HepG2 (cell line): ENCODE data around the gene ENG. TPM values are rescaled to one million over a fixed set of nuclear protein-coding genes. Genes with fewer than 3 reads are reported as not detected.

Experiments
- ATAC-seq: fragments of 200-7000 bp; cut with Tn5 transposase; 3 replicates; pipeline ENCODE4 v1.9.1; 2020; ENCODE audit warnings: mild to moderate bottlenecking, moderate library complexity
- BruUV-seq: library from RNA; stranded (reverse); fragments of 400-500 nt; replicated peaks from 2 replicates; lab custom pipeline; 2021; lab: Mats Ljungman, UMichigan
- CTCF ChIA-PET: fragments of 300-600 bp; formaldehyde crosslinking; extraction: SDS; loops from one replicate; lab custom pipeline; 2021; ENCODE audit warnings: low total read pairs, inconsistent platforms, low intra/inter-chr PET ratio; lab: Yijun Ruan, JAX
- POLR2A ChIA-PET: fragments of 350-600 bp; sonication (Branson Sonifier 250); formaldehyde crosslinking; loops from one replicate; lab custom pipeline; 2020; ENCODE audit warnings: antibody characterized with exemption, inconsistent platforms; lab: Yijun Ruan, JAX
- DNase-seq: peaks from one replicate; pipeline ENCODE4 v3.0.0-alpha.2; 2015; ENCODE audit warnings: low spot score
- FAIRE-seq: peaks from 3 replicates; lab custom pipeline; 2011; peaks lifted over from hg19 to GRCh38; lab: Jason Lieb, UNC
- H2AFZ ChIP-seq: one replicate; pipeline ENCODE4 v1.6.1; 2011; ENCODE audit warnings: low read length, inconsistent platforms
- H3K27ac ChIP-seq: fragments of 300-600 bp; 3 replicates; pipeline ENCODE4 v1.8.0; 2011; ENCODE audit warnings: mixed run types, mild to moderate bottlenecking, mixed read lengths, low read length, inconsistent platforms; ENCODE audit not compliant: insufficient read depth; ENCODE audit errors: extremely low read length
- H3K27me3 ChIP-seq, 2 experiments: fragments of 200-600 bp in 1 of 2; 2 replicates in 1 of 2; 3 replicates in 1 of 2; pipeline versions ENCODE4 v1.6.0 to v1.8.0; 2011; ENCODE audit warnings: low read length in 2 of 2, mild to moderate bottlenecking in 2 of 2, moderate library complexity in 2 of 2, inconsistent platforms in 1 of 2; ENCODE audit not compliant: insufficient read depth in 2 of 2, control insufficient read depth in 1 of 2
- H3K36me3 ChIP-seq, 2 experiments: fragments of 200-600 bp in 1 of 2; replicated peaks in 1 of 2; 2 replicates in 1 of 2; 3 replicates in 1 of 2; pipeline versions ENCODE4 v1.5.1 to v1.8.0; 2011; ENCODE audit warnings: low read length in 2 of 2, inconsistent platforms in 1 of 2; ENCODE audit not compliant: insufficient read depth in 2 of 2, control insufficient read depth in 1 of 2
- H3K4me1 ChIP-seq: 2 replicates; pipeline ENCODE4 v1.5.1; 2012; ENCODE audit warnings: low read length, inconsistent platforms; ENCODE audit not compliant: insufficient read depth
- H3K4me2 ChIP-seq: 2 replicates; pipeline ENCODE4 v1.6.0; 2011; ENCODE audit warnings: low read depth, low read length, inconsistent platforms
- H3K4me3 ChIP-seq, 3 experiments: fragments of 200-600 bp in 1 of 3; sonication (generic), shearing (Covaris generic) in 1 of 3; replicated peaks in 1 of 3; 2 replicates each; pipeline ENCODE4 v1.5.1; 2011 to 2016; ENCODE audit warnings: low read length in 3 of 3, inconsistent platforms in 2 of 3, low read depth in 2 of 3, mild to moderate bottlenecking in 2 of 3, control low read depth in 1 of 3, mixed read lengths in 1 of 3; ENCODE audit not compliant: insufficient read depth in 1 of 3
- H3K79me2 ChIP-seq: one replicate; pipeline ENCODE4 v1.6.1; 2011; ENCODE audit warnings: low read length, inconsistent platforms; ENCODE audit not compliant: insufficient read depth
- H3K9ac ChIP-seq: 2 replicates; pipeline ENCODE4 v1.6.0; 2011; ENCODE audit warnings: mild to moderate bottlenecking, low read depth, low read length, inconsistent platforms; ENCODE audit not compliant: insufficient read depth
- H3K9me3 ChIP-seq: 2 replicates; pipeline ENCODE4 v1.5.1; 2012; ENCODE audit warnings: mild to moderate bottlenecking, low read length
- H4K20me1 ChIP-seq: 2 replicates; pipeline ENCODE4 v1.6.0; 2011; ENCODE audit warnings: inconsistent platforms, mild to moderate bottlenecking, low read length, moderate library complexity; ENCODE audit not compliant: insufficient read depth
- WGBS: methylation state at CpG from one replicate; pipeline ENCODE4 v1.1.6; 2017; ENCODE audit warnings: low lambda C conversion rate; 5-methylcytosine and 5-hydroxymethylcytosine counted together
- in situ Hi-C: cut with HindIII; loops from 2 replicates; pipeline ENCODE4 v1.10.0; 2017; ENCODE audit warnings: low pct_unique_long_range_greater_than_20kb; ENCODE audit not compliant: extremely low pct_ligation_motif_present
- intact Hi-C: fragments of 100-400 bp; cut with micrococcal nuclease; formaldehyde crosslinking; loops from one replicate; pipeline ENCODE4 v1.10.0; 2022; ENCODE audit not compliant: unreplicated experiment
- polyA plus RNA-seq, 8 experiments: library from polyadenylated mRNA; depleted of rRNA in 3 of 8; stranded (reverse) in 7 of 8; unstranded in 1 of 8; fragments of >200 nt; fragmentation: Illumina TruSeq in 4 of 8; extraction: Trizol in 4 of 8; gene quantifications; 2 replicates each; pipeline versions ENCODE4 v1.2.1 to v1.2.3, GENCODE V29; 2011 to 2016; ENCODE audit warnings: low read depth in 4 of 8, missing spikeins in 1 of 8, mixed read lengths in 1 of 8; ENCODE audit not compliant: insufficient read depth in 1 of 8
- total RNA-seq, 5 experiments: library from RNA; depleted of rRNA; stranded (reverse); fragments of >200 nt; fragmentation: Illumina TruSeq; extraction: Trizol; gene quantifications; 2 replicates each; pipeline ENCODE4 v1.2.3, GENCODE V29; 2016; ENCODE audit warnings: low read depth in 1 of 5
- TF ChIP-seq, protein P1 (sequence below): IDR thresholded peaks from 2 replicates; pipeline ENCODE4 v1.6.1; 2016; ENCODE audit warnings: low read depth, borderline replicate concordance
- TF ChIP-seq, protein P2 (sequence below): sonication (generic); formaldehyde crosslinking; IDR thresholded peaks from 2 replicates; pipeline ENCODE4 v1.9.0; 2022; ENCODE audit warnings: missing genetic modification reagents, mild to moderate bottlenecking, borderline replicate concordance

ENG gene
- total and polyA plus RNA-seq, 2 of the 13 experiments (the other 11 are each of a cell fraction or from before 2014, with no cell fraction given) = 0.02 to 1.1 TPM

DNA sequence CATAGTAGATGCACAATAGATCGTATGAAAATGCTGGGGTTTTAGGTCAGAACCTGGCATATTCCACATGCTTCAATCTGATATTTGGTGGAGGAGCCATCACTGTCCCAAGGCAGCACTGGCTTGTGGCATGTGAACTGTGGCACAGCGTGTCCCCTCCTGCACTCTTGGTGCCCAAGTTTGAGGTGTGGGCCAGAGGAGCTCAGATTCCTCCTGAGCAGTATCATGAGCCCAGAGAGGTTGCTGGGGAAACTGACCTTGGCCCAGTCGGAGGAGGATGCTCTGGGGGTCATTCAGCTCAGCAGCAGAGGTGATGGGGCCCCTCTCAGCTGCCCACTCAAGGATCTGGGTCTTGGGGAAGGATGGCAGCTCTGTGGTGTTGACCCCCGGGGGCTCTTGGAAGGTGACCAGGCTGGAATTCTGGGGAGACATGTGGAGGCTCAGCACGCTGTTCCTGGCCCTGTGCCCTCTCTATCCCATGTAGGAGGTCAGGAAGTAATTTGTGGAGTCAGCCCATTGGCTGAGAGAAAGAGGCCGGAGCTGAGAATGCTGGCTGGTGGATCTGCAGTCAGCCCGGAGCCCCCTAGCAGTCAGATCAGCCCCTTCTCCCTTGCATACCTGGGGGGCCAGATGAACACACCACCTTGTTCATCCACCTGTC, 28.1 kb downstream of the ENG start:
- in situ Hi-C loops (no loop called here), intact Hi-C loops (no loop called here)
- ChIA-PET CTCF (interaction anchor here (0.8 to 1.1 kb wide), 2 partner anchors 23 to 43 kb away, joined by 3 to 6 read pairs; partner anchors contain the start of gene FPGS), POLR2A (interaction anchor here (0.6 kb wide), 1 partner anchor 1670 kb away, joined by 3 read pairs; no protein-coding TSS in a partner anchor)
- peaks cover 42% of the 10 kb centered on the region for H3K4me1 ChIP-seq
- no TSS peak for BruUV-seq
- no peaks in the 10 kb centered on the region for H3K27me3 ChIP-seq
- H3K9ac ChIP-seq = no peak overlapping the region
- no peak overlapping the region for H3K27ac ChIP-seq
- H3K4me3 ChIP-seq = peak overlapping the region in 1 of 3 experiments; percentile 56; a peak in 1 of 6 replicates
- H4K20me1 ChIP-seq = no peaks in the 10 kb centered on the region
- no peaks in the 10 kb centered on the region for H3K36me3 ChIP-seq
- WGBS = 51% methylated on average over 4 of the region's 7 CpGs
- no peak overlapping the region for H2AFZ ChIP-seq
- ATAC-seq = no peak
- no peak for FAIRE-seq
- H3K9me3 ChIP-seq = no peaks in the 10 kb centered on the region
- TF ChIP-seq, protein P1, sequence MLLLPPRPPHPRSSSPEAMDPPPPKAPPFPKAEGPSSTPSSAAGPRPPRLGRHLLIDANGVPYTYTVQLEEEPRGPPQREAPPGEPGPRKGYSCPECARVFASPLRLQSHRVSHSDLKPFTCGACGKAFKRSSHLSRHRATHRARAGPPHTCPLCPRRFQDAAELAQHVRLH (CRISPR knock-in tag) = no peak
- TF ChIP-seq, protein P2, sequence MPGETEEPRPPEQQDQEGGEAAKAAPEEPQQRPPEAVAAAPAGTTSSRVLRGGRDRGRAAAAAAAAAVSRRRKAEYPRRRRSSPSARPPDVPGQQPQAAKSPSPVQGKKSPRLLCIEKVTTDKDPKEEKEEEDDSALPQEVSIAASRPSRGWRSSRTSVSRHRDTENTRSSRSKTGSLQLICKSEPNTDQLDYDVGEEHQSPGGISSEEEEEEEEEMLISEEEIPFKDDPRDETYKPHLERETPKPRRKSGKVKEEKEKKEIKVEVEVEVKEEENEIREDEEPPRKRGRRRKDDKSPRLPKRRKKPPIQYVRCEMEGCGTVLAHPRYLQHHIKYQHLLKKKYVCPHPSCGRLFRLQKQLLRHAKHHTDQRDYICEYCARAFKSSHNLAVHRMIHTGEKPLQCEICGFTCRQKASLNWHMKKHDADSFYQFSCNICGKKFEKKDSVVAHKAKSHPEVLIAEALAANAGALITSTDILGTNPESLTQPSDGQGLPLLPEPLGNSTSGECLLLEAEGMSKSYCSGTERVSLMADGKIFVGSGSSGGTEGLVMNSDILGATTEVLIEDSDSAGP = 0 out of 2 replicates have a peak, but pooled peaks have one; percentile 31
- H3K79me2 ChIP-seq = no peaks in the 10 kb centered on the region
- no peak for DNase-seq
- peak overlapping the region; percentile 65; the same call in 1 of the 2 replicates for H3K4me2 ChIP-seq
